ENCODE measurements around the gene MAST1.
A peak's percentile ranks its signal among the peaks of the same experiment; 100 is the strongest.

- TF ChIP-seq CTCF (IDR thresholded peaks at IDR 0.05) (peak; percentile 56 to 82 (median 70)), EP300 (IDR thresholded peaks at IDR 0.05) (no peak), POLR2A (IDR thresholded peaks at IDR 0.05) (no peak), POLR2AphosphoS5 (IDR thresholded peaks at IDR 0.05) (no peak)
Observed at GRCh38 chr19:12884926-12885748, 46.8 kb downstream of the MAST1 start.

Data from upper lobe of left lung (tissue), 4 donors.